Upper lobe of left lung (tissue), 4 donors: ENCODE results near the gene PXN.
A peak's percentile ranks its signal among the peaks of the same experiment; 100 is the strongest.

Experiments
- CTCF ChIP-seq, 6 experiments: fragments of 450-650 bp in 4 of 6; fragments of 200-600 bp in 2 of 6; sonication (generic) in 2 of 6; IDR thresholded peaks; one replicate each; pipeline ENCODE4 v1.5.1; 2016 to 2019; ENCODE audit warnings: antibody characterized with exemption in 6 of 6
- EP300 ChIP-seq, 4 donors: sonication (generic); formaldehyde crosslinking; IDR thresholded peaks; one replicate each; pipeline ENCODE4 v1.5.1; 2017; ENCODE audit warnings: antibody characterized with exemption in 4 of 4, control low read depth in 2 of 4
- POLR2A ChIP-seq, 4 donors: fragments of 450-650 bp; IDR thresholded peaks; one replicate each; pipeline ENCODE4 v1.5.1; 2016 to 2017; ENCODE audit warnings: antibody characterized with exemption in 4 of 4, mild to moderate bottlenecking in 2 of 4
- POLR2AphosphoS5 ChIP-seq, 2 donors: sonication (generic); formaldehyde crosslinking; IDR thresholded peaks; one replicate each; pipeline ENCODE4 v1.5.1; 2017; ENCODE audit warnings: antibody characterized with exemption in 2 of 2

GRCh38 chr12:120231316-120232011, 34.1 kb downstream of the PXN start:
- TF ChIP-seq POLR2A (IDR thresholded peaks at IDR 0.05), result no peak
- peak in 4 of 6 experiments; percentile 11 to 68 (median 34) for TF ChIP-seq CTCF (IDR thresholded peaks at IDR 0.05)
- TF ChIP-seq POLR2AphosphoS5 (IDR thresholded peaks at IDR 0.05), result peak; percentile 73 to 98
- TF ChIP-seq EP300 (IDR thresholded peaks at IDR 0.05), result peak in 2 of 4 donors; percentile 44
